GM12878 (cell line): Measurements from ENCODE around the gene KLHL26. TPM values are rescaled to one million over a fixed set of nuclear protein-coding genes. Genes with fewer than 3 reads are reported as not detected.
A peak's percentile ranks its signal among the peaks of the same experiment; 100 is the strongest.

ENCODE experiments used
- ATF7 ChIP-seq: fragments of 450-650 bp; IDR thresholded peaks from 2 replicates; pipeline ENCODE4 v1.6.1; 2016; ENCODE audit warnings: low read depth, mild to moderate bottlenecking
- BMI1 ChIP-seq: fragments of 450-650 bp; IDR thresholded peaks from 2 replicates; pipeline ENCODE4 v1.6.1; 2016; ENCODE audit warnings: mild to moderate bottlenecking, moderate library complexity, borderline replicate concordance
- BRCA1 ChIP-seq: IDR thresholded peaks from 2 replicates; pipeline ENCODE4 v1.6.1; 2011; ENCODE audit warnings: low read depth, low read length, improper control_type of control experiment
- CBX5 ChIP-seq: sonication (generic); IDR thresholded peaks from 2 replicates; pipeline ENCODE4 v1.6.1; 2016; ENCODE audit warnings: low read depth, moderate library complexity, mild to moderate bottlenecking, inconsistent platforms
- CHD2 ChIP-seq: IDR thresholded peaks from 2 replicates; pipeline ENCODE4 v1.6.1; 2011; ENCODE audit warnings: low read depth, low read length, improper control_type of control experiment, borderline replicate concordance
- EGR1 ChIP-seq, 2 experiments: IDR thresholded peaks; 1 replicate in 1 of 2; 2 replicates in 1 of 2; pipeline ENCODE4 v1.6.1; 2011 to 2012; ENCODE audit warnings: low read depth in 2 of 2, low read length in 2 of 2, borderline replicate concordance in 1 of 2, mild to moderate bottlenecking in 1 of 2, moderate library complexity in 1 of 2
- KDM1A ChIP-seq: fragments of 200-600 bp; sonication (generic); IDR thresholded peaks from 2 replicates; pipeline ENCODE4 v1.6.1; 2016; ENCODE audit warnings: borderline replicate concordance
- NR2C1 ChIP-seq: fragments of 450-650 bp; IDR thresholded peaks from 2 replicates; pipeline ENCODE4 v1.6.1; 2017; ENCODE audit warnings: antibody characterized with exemption, mild to moderate bottlenecking, moderate library complexity
- NR2C2 ChIP-seq: IDR thresholded peaks from 2 replicates; pipeline ENCODE4 v1.6.1; 2011; ENCODE audit warnings: borderline replicate concordance, low read depth; ENCODE audit not compliant: control insufficient read depth, insufficient read length
- TCF12 ChIP-seq: IDR thresholded peaks from 2 replicates; pipeline ENCODE4 v1.6.1; 2011; ENCODE audit warnings: low read depth, mild to moderate bottlenecking, low read length
- polyA plus RNA-seq, 11 experiments: library from polyadenylated mRNA; depleted of rRNA in 4 of 11; unstranded in 6 of 11; stranded (reverse) in 5 of 11; fragments of >200 nt; fragmentation: Nextera tagmentation in 4 of 11; fragmentation: Illumina TruSeq in 1 of 11; extraction: Ambion mirVana in 4 of 11; extraction: Trizol in 1 of 11; gene quantifications; 1 replicate in 1 of 11; 2 replicates in 10 of 11; pipeline versions ENCODE4 v1.2.1 to v1.2.3, GENCODE V29; 2011 to 2016; ENCODE audit warnings: inconsistent platforms in 2 of 11, missing spikeins in 2 of 11, low read depth in 1 of 11
- total RNA-seq, 4 experiments: library from RNA; depleted of rRNA in 3 of 4; stranded (reverse); fragments of >200 nt in 3 of 4; fragmentation: Illumina TruSeq in 1 of 4; extraction: Trizol in 1 of 4; gene quantifications; 2 replicates each; pipeline versions ENCODE4 v1.2.1 to v1.2.3, GENCODE V29; 2013 to 2021
- TF ChIP-seq, protein P1 (sequence below): fragments of 450-650 bp; IDR thresholded peaks from 2 replicates; pipeline ENCODE4 v1.6.1; 2017; ENCODE audit warnings: mild to moderate bottlenecking, low read depth, inconsistent platforms; ENCODE audit not compliant: poor library complexity, severe bottlenecking
- TF ChIP-seq, protein P2 (sequence below): fragments of 450-650 bp; IDR thresholded peaks from 2 replicates; pipeline ENCODE4 v1.6.1; 2017; ENCODE audit warnings: mild to moderate bottlenecking, moderate library complexity
- TF ChIP-seq, protein P3 (sequence below): fragments of 150-350 bp; IDR thresholded peaks from 2 replicates; pipeline ENCODE4 v1.6.1; 2014; ENCODE audit warnings: mild to moderate bottlenecking, low read depth, low read length
- TF ChIP-seq, protein P4 (sequence below): fragments of 450-650 bp; IDR thresholded peaks from 2 replicates; pipeline ENCODE4 v1.6.1; 2017; ENCODE audit warnings: mild to moderate bottlenecking
- TF ChIP-seq, protein P5 (sequence below): fragments of 450-650 bp; formaldehyde crosslinking; IDR thresholded peaks from 2 replicates; pipeline ENCODE4 v1.5.0; 2022; ENCODE audit warnings: mild to moderate bottlenecking, missing genetic modification characterization

The KLHL26 gene
- total and polyA plus RNA-seq, 10 of the 15 experiments (the other 5 are each of a cell fraction or from before 2014, with no cell fraction given), result 0.18 to 14.6 (median 2.9) TPM

DNA sequence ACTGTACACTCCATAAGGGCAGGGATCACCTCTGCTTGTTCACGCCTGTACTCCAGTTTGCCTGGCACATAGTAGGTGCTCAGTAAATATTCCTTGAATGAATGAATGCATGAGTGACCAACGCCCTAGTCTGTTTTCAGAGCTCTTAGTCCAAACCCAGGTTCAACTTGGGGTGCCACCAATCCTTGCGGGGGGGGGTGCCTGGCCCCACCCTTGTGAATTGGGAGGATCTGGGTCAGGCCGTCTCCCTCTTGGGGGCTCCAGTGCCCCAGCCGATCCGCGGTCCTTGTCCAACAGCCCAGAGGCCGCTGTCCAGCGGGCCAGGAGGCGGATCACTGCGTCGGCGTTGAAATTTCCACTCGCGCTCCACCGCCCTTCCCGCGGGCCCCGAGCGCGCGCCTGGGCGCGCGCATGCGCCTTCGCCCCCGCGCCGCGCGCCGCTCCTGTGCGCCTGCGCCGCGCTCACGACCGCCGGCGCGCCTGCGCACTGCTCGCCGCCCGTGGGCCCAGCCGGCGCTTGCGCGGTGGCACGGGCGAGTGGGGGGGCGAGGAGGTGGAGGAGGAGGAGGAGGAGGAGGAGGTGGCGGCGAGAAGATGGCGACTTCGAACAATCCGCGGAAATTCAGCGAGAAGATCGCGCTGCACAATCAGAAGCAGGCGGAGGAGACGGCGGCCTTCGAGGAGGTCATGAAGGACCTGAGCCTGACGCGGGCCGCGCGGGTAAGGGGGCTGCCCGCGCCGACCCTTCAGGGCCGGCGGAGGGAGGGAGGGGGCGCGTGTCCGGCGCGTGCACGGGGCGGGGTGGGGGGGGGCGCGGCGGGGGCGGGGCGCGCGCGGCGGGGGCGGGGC, 46.5 kb downstream of the KLHL26 start, which contains the start of gene CRTC1 (continued):
- TF ChIP-seq, protein P1, sequence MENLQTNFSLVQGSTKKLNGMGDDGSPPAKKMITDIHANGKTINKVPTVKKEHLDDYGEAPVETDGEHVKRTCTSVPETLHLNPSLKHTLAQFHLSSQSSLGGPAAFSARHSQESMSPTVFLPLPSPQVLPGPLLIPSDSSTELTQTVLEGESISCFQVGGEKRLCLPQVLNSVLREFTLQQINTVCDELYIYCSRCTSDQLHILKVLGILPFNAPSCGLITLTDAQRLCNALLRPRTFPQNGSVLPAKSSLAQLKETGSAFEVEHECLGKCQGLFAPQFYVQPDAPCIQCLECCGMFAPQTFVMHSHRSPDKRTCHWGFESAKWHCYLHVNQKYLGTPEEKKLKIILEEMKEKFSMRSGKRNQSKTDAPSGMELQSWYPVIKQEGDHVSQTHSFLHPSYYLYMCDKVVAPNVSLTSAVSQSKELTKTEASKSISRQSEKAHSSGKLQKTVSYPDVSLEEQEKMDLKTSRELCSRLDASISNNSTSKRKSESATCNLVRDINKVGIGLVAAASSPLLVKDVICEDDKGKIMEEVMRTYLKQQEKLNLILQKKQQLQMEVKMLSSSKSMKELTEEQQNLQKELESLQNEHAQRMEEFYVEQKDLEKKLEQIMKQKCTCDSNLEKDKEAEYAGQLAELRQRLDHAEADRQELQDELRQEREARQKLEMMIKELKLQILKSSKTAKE, result no peak
- TF ChIP-seq, protein P2, sequence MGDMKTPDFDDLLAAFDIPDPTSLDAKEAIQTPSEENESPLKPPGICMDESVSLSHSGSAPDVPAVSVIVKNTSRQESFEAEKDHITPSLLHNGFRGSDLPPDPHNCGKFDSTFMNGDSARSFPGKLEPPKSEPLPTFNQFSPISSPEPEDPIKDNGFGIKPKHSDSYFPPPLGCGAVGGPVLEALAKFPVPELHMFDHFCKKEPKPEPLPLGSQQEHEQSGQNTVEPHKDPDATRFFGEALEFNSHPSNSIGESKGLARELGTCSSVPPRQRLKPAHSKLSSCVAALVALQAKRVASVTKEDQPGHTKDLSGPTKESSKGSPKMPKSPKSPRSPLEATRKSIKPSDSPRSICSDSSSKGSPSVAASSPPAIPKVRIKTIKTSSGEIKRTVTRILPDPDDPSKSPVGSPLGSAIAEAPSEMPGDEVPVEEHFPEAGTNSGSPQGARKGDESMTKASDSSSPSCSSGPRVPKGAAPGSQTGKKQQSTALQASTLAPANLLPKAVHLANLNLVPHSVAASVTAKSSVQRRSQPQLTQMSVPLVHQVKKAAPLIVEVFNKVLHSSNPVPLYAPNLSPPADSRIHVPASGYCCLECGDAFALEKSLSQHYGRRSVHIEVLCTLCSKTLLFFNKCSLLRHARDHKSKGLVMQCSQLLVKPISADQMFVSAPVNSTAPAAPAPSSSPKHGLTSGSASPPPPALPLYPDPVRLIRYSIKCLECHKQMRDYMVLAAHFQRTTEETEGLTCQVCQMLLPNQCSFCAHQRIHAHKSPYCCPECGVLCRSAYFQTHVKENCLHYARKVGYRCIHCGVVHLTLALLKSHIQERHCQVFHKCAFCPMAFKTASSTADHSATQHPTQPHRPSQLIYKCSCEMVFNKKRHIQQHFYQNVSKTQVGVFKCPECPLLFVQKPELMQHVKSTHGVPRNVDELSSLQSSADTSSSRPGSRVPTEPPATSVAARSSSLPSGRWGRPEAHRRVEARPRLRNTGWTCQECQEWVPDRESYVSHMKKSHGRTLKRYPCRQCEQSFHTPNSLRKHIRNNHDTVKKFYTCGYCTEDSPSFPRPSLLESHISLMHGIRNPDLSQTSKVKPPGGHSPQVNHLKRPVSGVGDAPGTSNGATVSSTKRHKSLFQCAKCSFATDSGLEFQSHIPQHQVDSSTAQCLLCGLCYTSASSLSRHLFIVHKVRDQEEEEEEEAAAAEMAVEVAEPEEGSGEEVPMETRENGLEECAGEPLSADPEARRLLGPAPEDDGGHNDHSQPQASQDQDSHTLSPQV, result no peak
- TF ChIP-seq, protein P3, sequence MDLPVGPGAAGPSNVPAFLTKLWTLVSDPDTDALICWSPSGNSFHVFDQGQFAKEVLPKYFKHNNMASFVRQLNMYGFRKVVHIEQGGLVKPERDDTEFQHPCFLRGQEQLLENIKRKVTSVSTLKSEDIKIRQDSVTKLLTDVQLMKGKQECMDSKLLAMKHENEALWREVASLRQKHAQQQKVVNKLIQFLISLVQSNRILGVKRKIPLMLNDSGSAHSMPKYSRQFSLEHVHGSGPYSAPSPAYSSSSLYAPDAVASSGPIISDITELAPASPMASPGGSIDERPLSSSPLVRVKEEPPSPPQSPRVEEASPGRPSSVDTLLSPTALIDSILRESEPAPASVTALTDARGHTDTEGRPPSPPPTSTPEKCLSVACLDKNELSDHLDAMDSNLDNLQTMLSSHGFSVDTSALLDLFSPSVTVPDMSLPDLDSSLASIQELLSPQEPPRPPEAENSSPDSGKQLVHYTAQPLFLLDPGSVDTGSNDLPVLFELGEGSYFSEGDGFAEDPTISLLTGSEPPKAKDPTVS, result no peak
- TF ChIP-seq BMI1, result no peak
- no peak; the same call in 1 of the 2 replicates for TF ChIP-seq CHD2
- TF ChIP-seq, protein P4, sequence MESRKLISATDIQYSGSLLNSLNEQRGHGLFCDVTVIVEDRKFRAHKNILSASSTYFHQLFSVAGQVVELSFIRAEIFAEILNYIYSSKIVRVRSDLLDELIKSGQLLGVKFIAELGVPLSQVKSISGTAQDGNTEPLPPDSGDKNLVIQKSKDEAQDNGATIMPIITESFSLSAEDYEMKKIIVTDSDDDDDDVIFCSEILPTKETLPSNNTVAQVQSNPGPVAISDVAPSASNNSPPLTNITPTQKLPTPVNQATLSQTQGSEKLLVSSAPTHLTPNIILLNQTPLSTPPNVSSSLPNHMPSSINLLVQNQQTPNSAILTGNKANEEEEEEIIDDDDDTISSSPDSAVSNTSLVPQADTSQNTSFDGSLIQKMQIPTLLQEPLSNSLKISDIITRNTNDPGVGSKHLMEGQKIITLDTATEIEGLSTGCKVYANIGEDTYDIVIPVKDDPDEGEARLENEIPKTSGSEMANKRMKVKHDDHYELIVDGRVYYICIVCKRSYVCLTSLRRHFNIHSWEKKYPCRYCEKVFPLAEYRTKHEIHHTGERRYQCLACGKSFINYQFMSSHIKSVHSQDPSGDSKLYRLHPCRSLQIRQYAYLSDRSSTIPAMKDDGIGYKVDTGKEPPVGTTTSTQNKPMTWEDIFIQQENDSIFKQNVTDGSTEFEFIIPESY, result no peak
- TF ChIP-seq KDM1A, result no peak
- no peak for TF ChIP-seq BRCA1
- TF ChIP-seq NR2C1, result 0 out of 2 replicates have a peak, but pooled peaks have one; percentile 25
- no peak for TF ChIP-seq TCF12
- TF ChIP-seq ATF7, result no peak
- peak in 1 of 2 experiments; percentile 87; a peak in 2 of 3 replicates for TF ChIP-seq EGR1 (IDR thresholded peaks at IDR 0.05; ENCODE audit: borderline replicate concordance in 1 of 2, low read depth in 2 of 2, low read length in 2 of 2)
- TF ChIP-seq, protein P5, sequence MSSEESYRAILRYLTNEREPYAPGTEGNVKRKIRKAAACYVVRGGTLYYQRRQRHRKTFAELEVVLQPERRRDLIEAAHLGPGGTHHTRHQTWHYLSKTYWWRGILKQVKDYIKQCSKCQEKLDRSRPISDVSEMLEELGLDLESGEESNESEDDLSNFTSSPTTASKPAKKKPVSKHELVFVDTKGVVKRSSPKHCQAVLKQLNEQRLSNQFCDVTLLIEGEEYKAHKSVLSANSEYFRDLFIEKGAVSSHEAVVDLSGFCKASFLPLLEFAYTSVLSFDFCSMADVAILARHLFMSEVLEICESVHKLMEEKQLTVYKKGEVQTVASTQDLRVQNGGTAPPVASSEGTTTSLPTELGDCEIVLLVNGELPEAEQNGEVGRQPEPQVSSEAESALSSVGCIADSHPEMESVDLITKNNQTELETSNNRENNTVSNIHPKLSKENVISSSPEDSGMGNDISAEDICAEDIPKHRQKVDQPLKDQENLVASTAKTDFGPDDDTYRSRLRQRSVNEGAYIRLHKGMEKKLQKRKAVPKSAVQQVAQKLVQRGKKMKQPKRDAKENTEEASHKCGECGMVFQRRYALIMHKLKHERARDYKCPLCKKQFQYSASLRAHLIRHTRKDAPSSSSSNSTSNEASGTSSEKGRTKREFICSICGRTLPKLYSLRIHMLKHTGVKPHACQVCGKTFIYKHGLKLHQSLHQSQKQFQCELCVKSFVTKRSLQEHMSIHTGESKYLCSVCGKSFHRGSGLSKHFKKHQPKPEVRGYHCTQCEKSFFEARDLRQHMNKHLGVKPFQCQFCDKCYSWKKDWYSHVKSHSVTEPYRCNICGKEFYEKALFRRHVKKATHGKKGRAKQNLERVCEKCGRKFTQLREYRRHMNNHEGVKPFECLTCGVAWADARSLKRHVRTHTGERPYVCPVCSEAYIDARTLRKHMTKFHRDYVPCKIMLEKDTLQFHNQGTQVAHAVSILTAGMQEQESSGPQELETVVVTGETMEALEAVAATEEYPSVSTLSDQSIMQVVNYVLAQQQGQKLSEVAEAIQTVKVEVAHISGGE (CRISPR knock-in tag), result no peak
- TF ChIP-seq CBX5, result no peak
- TF ChIP-seq NR2C2, result no peak
